Spleen (tissue), 11 donors: ENCODE data around the gene IGHMBP2. TPM values are rescaled to one million over a fixed set of nuclear protein-coding genes. Genes with fewer than 3 reads are reported as not detected.

Experiments
- DNase-seq: peaks from one replicate; pipeline ENCODE4 v3.0.0-alpha.2; 2020
- H3K27ac ChIP-seq, 8 donors: fragments of 200-600 bp; sonication (generic) in 7 of 8; 1 replicate in 4 of 8; 2 replicates in 4 of 8; pipeline versions ENCODE4 v1.5.0 to v1.8.0; 2016 to 2021; ENCODE audit warnings: inconsistent platforms in 4 of 8, mild to moderate bottlenecking in 4 of 8, moderate library complexity in 1 of 8
- H3K27me3 ChIP-seq, 7 donors: fragments of 200-600 bp; sonication (generic) in 6 of 7; replicated peaks in 1 of 7; 1 replicate in 4 of 7; 2 replicates in 3 of 7; pipeline versions ENCODE4 v1.5.0 to v1.8.0; 2016 to 2021; ENCODE audit warnings: inconsistent platforms in 3 of 7, mild to moderate bottlenecking in 1 of 7
- H3K36me3 ChIP-seq, 6 donors: fragments of 200-600 bp; sonication (generic) in 5 of 6; 1 replicate in 4 of 6; 2 replicates in 2 of 6; pipeline versions ENCODE4 v1.5.0 to v1.8.0; 2016 to 2021; ENCODE audit warnings: inconsistent platforms in 2 of 6
- H3K4me1 ChIP-seq, 6 donors: fragments of 200-600 bp; sonication (generic) in 5 of 6; 1 replicate in 3 of 6; 2 replicates in 3 of 6; pipeline versions ENCODE4 v1.5.0 to v1.8.0; 2016 to 2021; ENCODE audit warnings: inconsistent platforms in 3 of 6
- H3K4me3 ChIP-seq, 8 donors: fragments of 200-600 bp; sonication (generic) in 7 of 8; 1 replicate in 4 of 8; 2 replicates in 4 of 8; pipeline versions ENCODE4 v1.5.0 to v1.8.0; 2016 to 2021; ENCODE audit warnings: inconsistent platforms in 4 of 8, mild to moderate bottlenecking in 4 of 8, moderate library complexity in 2 of 8
- H3K9me3 ChIP-seq, 8 donors: fragments of 200-600 bp; sonication (generic) in 7 of 8; 1 replicate in 4 of 8; 2 replicates in 4 of 8; pipeline versions ENCODE4 v1.5.0 to v1.8.0; 2016 to 2021; ENCODE audit warnings: inconsistent platforms in 4 of 8
- CTCF ChIP-seq, 11 experiments: fragments of 200-600 bp in 7 of 11; fragments of 450-650 bp in 4 of 11; sonication (generic) in 4 of 11; IDR thresholded peaks in 8 of 11; conservative IDR thresholded peaks in 3 of 11; 1 replicate in 7 of 11; 2 replicates in 4 of 11; pipeline versions ENCODE4 v1.4.0 to v1.8.0; 2016 to 2021; ENCODE audit warnings: antibody characterized with exemption in 11 of 11, inconsistent platforms in 4 of 11, mild to moderate bottlenecking in 1 of 11
- POLR2A ChIP-seq, 3 donors: fragments of 450-650 bp; IDR thresholded peaks; one replicate each; pipeline ENCODE4 v1.5.1; 2017; ENCODE audit warnings: antibody characterized with exemption in 3 of 3, mild to moderate bottlenecking in 1 of 3
- POLR2AphosphoS5 ChIP-seq, 3 donors: sonication (generic); formaldehyde crosslinking; IDR thresholded peaks; one replicate each; pipeline ENCODE4 v1.5.1; 2017; ENCODE audit warnings: antibody characterized with exemption in 3 of 3
- WGBS, 5 donors: extraction: QIAGEN DNeasy Blood & Tissue Kit in 3 of 5; methylation state at CpG; one replicate each; pipeline versions ENCODE4 v1.1.5 to v1.1.7; 2013 to 2018; 5-methylcytosine and 5-hydroxymethylcytosine counted together
- intact Hi-C: fragments of 100-400 bp; cut with DNase I; formaldehyde crosslinking; loops from one replicate; pipeline ENCODE4 v1.15.0; 2023; ENCODE audit warnings: low total_unique reads
- polyA plus RNA-seq, 3 donors: library from polyadenylated mRNA; stranded (reverse); fragments of 200-250 nt; gene quantifications; one replicate each; pipeline ENCODE4 v1.2.1, GENCODE V29; 2013
- total RNA-seq, 7 donors: library from RNA; depleted of rRNA in 3 of 7; stranded (reverse); fragments of >200 nt in 3 of 7; fragmentation: NEBNext Ultra II Directional in 4 of 7; extraction: Animal tissue kit (Norgen Biotek cat#: 25700) in 4 of 7; gene quantifications; one replicate each; pipeline versions ENCODE4 v1.1.0 to v1.2.1, GENCODE V29; 2016 to 2021
- donor health status: healthy with polysubstance abuse.
- donor health status: DM: no; HTN: no; CAD: no; lungs with moderate emphysema.
- donor health status: DM: no; HTN: no; CAD: no.
- donor health status: Bipolar disorder and iron deficiency.
- donor health status: healthy.
- donor health status: DM: no; HTN: no; CAD: no.
- donor health status: DM: yes; HTN: yes; CAD: no.

The IGHMBP2 gene
- total and polyA plus RNA-seq, 10 donors = 8.2 to 31.6 (median 24.6) TPM

- Histone ChIP-seq H3K27ac (no peak overlapping the region), H3K4me3 (no peak overlapping the region), H3K27me3 (peaks cover 0 to 29% (median 0%) of the 10 kb centered on the region in 7 donors), H3K9me3 (no peaks in the 10 kb centered on the region), H3K36me3 (peaks cover 0 to 2% (median 0%) of the 10 kb centered on the region in 6 donors), H3K4me1 (no peaks in the 10 kb centered on the region)
- no peak for DNase-seq
- intact Hi-C loops = no loop called here
- WGBS, 5 donors = 73 to 87% (median 84%) methylated on average over 11 of the region's 11 CpGs
- TF ChIP-seq POLR2AphosphoS5 (IDR thresholded peaks at IDR 0.05) = no peak
- TF ChIP-seq POLR2A (IDR thresholded peaks at IDR 0.05) = no peak
- no peak for TF ChIP-seq CTCF (IDR thresholded peaks at IDR 0.05 in 8 of 11, conservative IDR thresholded peaks at IDR 0.05 in 3 of 11)
These were observed 43.5 kb downstream of the IGHMBP2 start for GRCh38 chr11:68947151-68947550.

- Histone ChIP-seq H3K27ac (no peak overlapping the region), H3K4me1 (no peaks in the 10 kb centered on the region), H3K4me3 (no peak overlapping the region), H3K27me3 (peaks cover 0 to 30% (median 0%) of the 10 kb centered on the region in 7 donors), H3K9me3 (no peaks in the 10 kb centered on the region), H3K36me3 (no peaks in the 10 kb centered on the region)
- intact Hi-C loops = no loop called here
- DNase-seq = no peak
- no peak for TF ChIP-seq POLR2AphosphoS5 (IDR thresholded peaks at IDR 0.05)
- TF ChIP-seq POLR2A (IDR thresholded peaks at IDR 0.05) = no peak
- WGBS, 5 donors = 50 to 93% (median 68%) methylated on average over 2 of the region's 2 CpGs
These were observed 44.8 kb downstream of the IGHMBP2 start for GRCh38 chr11:68948496-68948895.

- Histone ChIP-seq H3K27ac (no peak overlapping the region), H3K36me3 (no peaks in the 10 kb centered on the region), H3K9me3 (no peaks in the 10 kb centered on the region), H3K4me1 (no peaks in the 10 kb centered on the region), H3K4me3 (no peak overlapping the region), H3K27me3 (peaks cover 0 to 34% (median 0%) of the 10 kb centered on the region in 7 donors)
- intact Hi-C loops = no loop called here
- DNase-seq = no peak
- TF ChIP-seq POLR2AphosphoS5 (IDR thresholded peaks at IDR 0.05) (no peak), CTCF (IDR thresholded peaks at IDR 0.05 in 8 of 11, conservative IDR thresholded peaks at IDR 0.05 in 3 of 11) (no peak), POLR2A (IDR thresholded peaks at IDR 0.05) (no peak)
- WGBS, 5 donors = 93 to 97% (median 95%) methylated on average over 17 of the region's 17 CpGs
These were observed 45.2 kb downstream of the IGHMBP2 start for GRCh38 chr11:68948935-68949334.

GRCh38 chr11:68950270-68950669, 46.6 kb downstream of the IGHMBP2 start:
- Histone ChIP-seq H3K27me3 (peaks cover 0 to 39% (median 0%) of the 10 kb centered on the region in 7 donors), H3K4me1 (peaks cover under 1 to 7% (median 6%) of the 10 kb centered on the region in 6 donors), H3K36me3 (no peaks in the 10 kb centered on the region), H3K27ac (no peak overlapping the region), H3K4me3 (no peak overlapping the region), H3K9me3 (no peaks in the 10 kb centered on the region)
- 76 to 87% (median 80%) methylated on average over 5 of the region's 5 CpGs for WGBS, 5 donors
- intact Hi-C loops = no loop called here
- no peak for TF ChIP-seq CTCF (IDR thresholded peaks at IDR 0.05 in 8 of 11, conservative IDR thresholded peaks at IDR 0.05 in 3 of 11)
- no peak for TF ChIP-seq POLR2A (IDR thresholded peaks at IDR 0.05)
- TF ChIP-seq POLR2AphosphoS5 (IDR thresholded peaks at IDR 0.05) = no peak
- no peak for DNase-seq

- Histone ChIP-seq H3K27ac (no peak overlapping the region), H3K4me3 (no peak overlapping the region), H3K9me3 (no peaks in the 10 kb centered on the region), H3K27me3 (peaks cover 0 to 43% (median 0%) of the 10 kb centered on the region in 7 donors), H3K36me3 (no peaks in the 10 kb centered on the region), H3K4me1 (peaks cover 4 to 12% (median 10%) of the 10 kb centered on the region in 6 donors)
- 70 to 89% (median 84%) methylated on average over 3 to 9 of the region's 9 CpGs for WGBS, 5 donors
- intact Hi-C loops = no loop called here
- TF ChIP-seq CTCF (IDR thresholded peaks at IDR 0.05 in 8 of 11, conservative IDR thresholded peaks at IDR 0.05 in 3 of 11) (no peak), POLR2A (IDR thresholded peaks at IDR 0.05) (no peak)
- DNase-seq = no peak
These were observed 47.1 kb downstream of the IGHMBP2 start for GRCh38 chr11:68950762-68951161.
